ENCODE results near the gene ARSB. TPM values are rescaled to one million over a fixed set of nuclear protein-coding genes. Genes with fewer than 3 reads are reported as not detected.
A peak's percentile ranks its signal among the peaks of the same experiment; 100 is the strongest.
"Not testable (repeated sequence)": the region's sequence is repeated elsewhere in the genome, so short reads cannot be mapped to it uniquely, and the experiment has no call there.

Gene ARSB
- total RNA-seq, 1 donor from 2014 or later, result 32.4 TPM

DNA sequence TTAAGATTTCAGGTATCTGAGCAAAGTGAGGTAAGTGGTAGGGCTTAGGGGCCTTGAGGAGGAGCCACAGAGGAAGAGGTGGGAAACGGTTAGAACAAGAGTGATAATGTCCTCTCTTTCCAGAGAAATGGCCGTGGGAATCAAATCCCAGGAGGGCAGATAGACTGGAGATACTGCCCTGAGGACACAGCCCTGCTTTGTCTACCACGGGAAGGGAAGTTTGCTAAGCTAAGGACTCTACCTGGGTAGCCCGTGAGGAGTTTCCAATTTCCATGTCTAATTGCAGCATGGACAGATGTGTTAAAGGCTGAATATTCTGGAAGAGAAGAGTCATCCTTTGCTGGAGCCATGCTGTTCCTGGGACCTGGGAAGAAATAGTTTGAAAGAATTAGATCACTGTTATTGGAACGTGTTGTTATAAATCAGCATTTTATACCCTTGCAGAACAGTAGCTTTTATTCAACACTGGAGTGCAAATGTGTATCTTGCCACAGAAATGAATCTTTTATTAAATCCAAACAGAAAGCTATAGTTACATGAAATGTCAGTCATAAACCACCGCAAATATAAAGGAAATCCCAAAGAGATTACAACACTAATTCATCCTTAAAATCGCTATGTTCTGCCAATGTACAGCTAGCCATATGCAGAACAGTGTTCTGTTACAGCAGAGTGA lies 203.4 kb downstream of the ARSB start:
- DNase-seq (ENCODE audit: low read depth), result no peak

DNA sequence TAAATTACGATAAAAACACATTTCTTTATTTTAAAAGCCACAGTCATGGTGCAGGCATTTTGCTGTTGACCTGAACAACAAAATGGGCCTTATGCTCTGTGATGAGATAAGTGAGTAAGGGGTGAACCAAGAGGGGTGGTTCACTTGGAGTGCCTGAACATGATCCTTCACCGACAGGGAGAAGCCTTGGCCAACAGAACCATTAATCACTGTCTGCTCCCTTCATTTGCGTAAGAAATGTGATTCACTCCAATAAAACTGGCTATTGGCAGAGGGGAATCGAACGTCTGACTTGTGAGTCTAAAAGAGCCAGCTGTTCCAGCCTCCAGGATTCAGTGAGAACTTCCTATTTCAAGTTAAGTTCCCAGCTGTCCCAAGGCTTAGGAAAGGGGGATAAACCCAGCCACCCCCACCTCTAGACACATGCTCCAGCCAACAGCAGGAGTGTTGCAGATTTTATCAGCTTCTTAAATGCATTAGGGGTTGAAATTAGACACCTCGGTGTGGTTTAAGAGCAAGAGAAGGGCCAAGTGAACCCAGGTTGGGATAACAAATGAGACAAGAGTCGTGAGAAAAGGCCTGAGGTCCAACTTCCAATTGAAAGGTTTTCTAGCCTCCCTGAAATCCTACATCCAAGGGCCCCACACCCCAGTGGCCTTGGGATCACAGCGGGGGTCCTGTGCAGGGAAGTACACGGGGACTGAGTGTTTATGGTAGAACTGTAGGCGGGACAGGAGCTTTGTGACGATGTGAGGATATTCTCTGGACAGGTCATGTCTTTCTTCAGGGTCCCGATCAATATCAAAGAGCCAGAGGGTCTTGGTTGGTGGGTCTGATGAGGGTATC lies 205.1 kb downstream of the ARSB start:
- peak; percentile 78 for DNase-seq (ENCODE audit: low read depth)

DNA sequence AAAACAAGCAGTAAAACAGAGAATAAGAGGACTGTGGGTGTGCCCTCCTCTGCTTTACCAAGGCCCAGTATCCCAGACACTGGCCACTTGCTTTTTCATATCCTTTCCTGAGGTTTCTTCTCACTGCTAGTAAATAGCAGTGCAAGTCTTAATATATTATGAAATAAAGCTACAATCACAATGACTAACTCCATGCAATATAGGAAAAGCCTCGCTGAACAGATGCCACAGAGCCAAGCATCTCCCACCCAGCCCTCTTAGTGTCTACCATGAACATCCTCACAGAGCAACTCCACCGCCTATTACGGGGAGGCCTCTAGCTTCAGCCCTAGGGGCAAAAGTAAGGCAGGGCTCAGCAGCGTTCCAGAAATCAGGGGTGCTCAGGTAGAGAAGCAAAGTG lies 205.8 kb downstream of the ARSB start:
- no peak for DNase-seq (ENCODE audit: low read depth)

DNA sequence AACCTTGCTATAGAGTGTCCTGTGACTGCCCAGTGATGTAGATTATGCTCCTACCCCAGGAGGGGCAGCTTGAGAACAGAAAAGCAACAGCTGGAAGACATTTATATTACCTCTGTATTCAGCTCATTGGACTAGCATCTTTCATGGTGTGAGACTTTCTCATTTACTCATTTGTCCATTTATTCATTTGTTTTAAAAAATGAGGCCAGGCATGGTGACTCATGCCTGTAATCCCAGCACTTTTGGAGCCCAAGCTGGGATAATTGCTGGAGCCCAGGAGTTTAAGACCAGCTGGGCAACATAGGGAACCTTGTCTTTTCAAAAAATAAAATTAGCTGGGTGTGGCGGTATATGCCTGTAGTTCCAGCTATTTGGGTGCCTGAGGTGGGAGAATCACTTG lies 206.6 kb downstream of the ARSB start:
- DNase-seq (ENCODE audit: low read depth), result peak; percentile 69

DNA sequence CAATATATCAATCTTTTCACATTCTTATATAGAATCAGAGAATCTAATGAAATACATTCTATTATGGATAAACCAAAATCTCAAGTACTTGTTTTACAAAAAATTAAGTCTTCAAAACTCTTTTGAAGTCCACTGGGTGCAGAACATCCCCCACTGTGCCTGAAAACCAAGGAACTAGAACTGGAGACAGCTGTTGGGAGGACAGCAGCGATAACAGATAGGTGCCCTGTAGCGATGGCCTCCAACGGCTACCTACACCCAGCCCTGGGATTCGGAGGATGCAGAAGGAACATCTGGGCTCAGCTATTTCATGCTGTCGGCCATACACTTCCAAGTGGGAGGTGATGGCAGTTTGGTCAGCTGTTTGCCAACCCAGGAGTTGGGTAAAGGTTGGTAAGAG lies 207.2 kb downstream of the ARSB start:
- no peak for DNase-seq (ENCODE audit: low read depth)

DNA sequence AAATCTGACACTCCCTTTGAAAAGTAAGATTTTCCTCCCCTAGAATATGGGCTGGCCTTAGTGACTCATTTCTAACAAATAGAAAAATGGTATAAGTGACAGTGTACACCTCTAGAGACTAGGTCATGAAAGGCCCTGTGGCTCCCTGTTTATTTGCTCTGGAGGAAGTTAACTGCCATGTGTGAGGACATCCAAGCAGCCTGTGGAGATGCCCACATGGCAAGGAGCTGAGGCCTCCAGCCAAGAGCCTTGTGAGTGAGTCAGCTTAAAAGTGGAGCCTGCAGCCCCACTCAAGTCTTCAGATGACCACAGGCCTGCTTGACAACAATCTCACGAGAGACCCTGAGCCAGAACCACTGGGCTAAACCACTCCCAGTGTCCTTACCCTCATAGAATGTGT lies 208.5 kb downstream of the ARSB start:
- no peak for DNase-seq (ENCODE audit: low read depth)

DNA sequence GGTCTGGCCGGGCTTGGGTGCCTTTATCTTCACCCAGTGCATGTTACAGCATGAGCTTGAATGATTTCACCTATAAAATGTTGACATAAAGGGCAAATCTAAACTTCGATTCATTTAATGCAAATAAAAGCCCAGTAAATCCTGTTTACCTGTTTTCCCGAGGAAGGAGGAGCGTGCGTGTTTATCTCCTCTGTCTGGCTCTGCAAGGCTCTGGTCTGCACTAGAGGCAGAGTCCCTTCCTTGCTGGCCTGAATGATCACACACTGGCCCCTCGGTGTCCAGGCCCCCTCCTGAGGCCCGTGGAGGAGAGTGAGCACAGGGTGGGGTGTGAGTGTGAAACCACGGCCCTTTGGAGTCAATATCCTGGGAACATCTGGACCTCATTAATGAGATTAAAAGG lies 211.5 kb downstream of the ARSB start:
- no peak for DNase-seq (ENCODE audit: low read depth)

DNA sequence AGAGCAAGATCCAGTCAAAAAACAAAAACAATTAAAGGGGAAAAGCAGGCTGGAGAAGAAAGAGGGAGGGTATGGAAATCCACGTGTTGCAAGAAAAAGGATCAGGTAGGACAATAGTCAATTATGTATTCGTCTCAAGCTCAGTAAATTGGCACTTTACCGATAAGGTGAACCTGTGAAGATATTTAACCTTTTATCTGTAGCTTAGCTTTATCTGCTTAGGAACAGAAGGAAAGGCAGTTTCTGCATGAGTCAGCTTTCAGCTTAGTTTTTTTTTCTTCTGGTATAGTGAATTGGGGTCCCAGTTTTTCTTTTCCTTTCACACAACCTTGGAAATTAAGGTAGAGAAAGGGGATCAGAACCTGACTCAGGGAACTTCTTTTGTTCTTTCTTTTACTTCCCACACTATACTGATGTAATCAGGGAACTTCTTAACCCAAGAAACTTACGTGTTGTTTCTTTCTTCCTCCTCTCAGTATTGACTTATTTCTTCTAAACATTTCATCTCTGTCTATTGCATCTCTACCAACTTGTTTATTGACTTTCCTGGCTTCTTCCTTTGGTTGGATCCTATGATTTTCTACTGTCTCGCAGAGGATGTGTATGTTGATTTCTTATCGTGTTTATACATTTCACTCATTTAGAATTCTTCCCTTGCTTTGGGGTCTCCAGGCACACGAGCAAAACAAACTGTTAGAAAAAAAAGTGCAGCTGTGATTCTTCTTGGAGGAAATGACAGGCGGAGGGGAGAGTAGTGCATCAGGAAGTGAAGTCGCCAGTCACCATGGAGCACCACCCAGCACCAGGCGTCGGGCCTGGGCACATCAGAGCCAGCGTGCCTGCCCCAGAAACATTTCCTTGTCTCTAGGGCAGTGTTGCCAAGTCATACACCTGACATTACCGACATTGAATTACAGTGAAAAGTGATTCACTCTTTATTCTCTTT lies 213.6 kb downstream of the ARSB start:
- no peak for DNase-seq (ENCODE audit: low read depth)

DNA sequence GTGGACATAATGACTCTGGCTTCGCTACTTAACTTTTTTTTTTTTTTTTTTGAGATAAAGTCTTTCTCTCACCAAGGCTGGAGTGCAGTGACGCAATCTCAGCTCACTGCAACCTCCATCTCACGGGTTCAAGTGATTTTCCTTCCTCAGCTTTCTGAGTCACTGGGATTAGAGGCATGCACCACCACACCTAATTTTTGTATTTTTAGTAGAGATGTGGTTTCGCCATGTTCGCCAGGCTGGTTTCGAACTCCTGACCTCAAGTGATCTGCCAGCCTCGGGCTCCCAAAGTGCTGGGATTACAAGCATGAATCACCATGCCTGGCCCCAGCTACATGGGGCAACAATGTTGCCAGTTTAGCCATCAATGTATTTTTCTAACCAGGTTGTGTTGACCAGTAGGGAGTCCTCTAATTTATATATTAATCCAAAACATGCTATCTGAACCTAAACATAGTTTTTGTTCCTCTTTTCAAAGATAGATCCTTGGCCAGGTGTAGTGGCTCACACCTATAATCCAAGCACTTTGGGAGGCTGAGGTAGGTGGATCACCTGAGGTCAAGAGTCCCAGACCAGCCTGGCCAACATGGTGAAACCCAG lies 216.2 kb downstream of the ARSB start:
- DNase-seq (ENCODE audit: low read depth), result no peak

DNA sequence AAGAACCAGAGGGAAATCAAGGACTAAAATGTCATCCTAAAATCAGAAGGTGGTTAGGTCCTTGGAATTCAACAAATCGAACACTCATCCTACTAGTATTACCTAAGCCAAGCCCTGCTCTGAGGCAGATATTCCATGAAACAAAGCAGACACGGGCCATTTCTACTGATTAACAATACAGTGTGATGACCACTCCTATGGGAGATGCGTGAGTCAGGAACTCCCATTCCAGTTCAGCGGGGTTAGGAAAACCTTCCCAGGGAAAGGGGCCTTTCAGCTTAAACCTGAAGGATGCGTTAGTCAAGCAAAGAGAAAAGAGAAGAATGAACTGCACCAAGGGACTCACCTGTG lies 218.7 kb downstream of the ARSB start:
- no peak for DNase-seq (ENCODE audit: low read depth)

DNA sequence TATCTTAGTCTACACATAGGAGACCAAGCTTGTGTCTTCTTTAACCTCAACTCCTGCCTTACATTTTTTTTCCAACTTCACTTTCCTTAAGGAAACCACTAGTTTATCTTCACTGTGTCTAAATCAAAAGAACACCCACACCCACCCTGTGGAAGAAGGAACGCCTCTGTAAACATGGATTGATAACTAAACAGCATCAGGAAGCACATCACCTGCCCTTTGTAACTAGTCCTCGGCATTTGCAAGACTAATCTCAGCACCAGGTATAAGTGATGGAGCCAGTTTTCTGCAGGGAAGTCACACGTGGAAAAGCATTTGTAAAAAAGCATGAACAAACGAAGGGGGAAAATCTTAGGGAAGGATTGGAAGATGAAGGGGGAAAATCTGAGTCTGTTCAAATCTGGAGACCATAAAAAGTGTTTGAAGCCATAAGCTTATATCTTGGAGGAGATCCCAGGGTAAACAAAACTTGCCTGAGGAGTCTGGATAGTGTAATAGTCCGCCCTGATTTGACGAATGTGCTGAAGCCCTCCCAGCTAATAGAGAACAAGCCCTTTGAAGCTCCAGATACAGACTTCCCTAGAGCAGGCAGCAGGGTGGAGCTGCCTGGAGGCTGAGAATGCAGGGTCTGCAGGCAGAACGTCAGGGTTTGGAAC lies 219.2 kb downstream of the ARSB start:
- DNase-seq (ENCODE audit: low read depth), result no peak

DNA sequence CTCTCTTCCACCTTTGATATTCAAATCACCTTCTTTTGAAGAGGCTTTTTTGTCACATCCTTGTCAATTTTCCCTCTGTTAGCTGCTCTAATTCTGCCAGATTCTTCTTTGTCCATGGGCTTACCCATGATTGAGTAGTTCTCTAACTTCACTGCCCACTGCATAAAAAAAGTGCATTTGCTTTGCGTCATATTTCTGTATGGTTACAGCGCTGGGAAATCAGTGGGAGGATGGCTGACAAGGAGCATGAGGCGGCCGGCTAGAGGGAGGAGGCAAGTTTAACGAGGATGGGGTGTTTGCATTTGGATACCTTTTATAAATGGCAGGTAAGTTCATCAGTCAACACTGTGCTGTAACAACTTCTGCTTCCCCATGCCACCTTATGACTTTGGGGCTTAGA lies 220.0 kb downstream of the ARSB start:
- no peak for DNase-seq (ENCODE audit: low read depth)

DNA sequence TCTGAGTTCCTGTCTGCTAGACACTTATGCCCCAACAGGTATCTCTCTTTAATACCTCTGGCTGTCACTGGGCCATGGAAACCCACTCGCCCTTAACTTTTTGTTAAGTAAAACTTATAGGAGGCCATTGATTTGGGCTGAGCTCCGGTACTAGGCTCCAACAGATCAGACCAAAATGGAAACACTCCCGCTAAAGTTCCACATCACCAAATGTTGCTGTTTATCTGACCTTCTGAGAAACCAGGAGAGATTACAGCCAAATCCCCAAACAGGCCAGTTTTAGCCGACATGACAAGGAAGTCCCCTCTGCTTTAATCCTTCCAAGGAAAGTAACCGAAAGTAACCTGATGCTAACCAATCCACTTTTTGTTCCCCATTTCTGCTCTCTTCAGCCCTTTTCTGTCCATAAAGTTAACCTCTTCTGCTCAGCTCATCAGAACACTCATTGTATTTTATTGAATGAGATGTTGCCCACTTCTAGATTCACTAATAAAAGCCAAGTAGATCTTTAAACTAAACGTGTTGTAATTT lies 221.4 kb downstream of the ARSB start:
- no peak for DNase-seq (ENCODE audit: low read depth)

DNA sequence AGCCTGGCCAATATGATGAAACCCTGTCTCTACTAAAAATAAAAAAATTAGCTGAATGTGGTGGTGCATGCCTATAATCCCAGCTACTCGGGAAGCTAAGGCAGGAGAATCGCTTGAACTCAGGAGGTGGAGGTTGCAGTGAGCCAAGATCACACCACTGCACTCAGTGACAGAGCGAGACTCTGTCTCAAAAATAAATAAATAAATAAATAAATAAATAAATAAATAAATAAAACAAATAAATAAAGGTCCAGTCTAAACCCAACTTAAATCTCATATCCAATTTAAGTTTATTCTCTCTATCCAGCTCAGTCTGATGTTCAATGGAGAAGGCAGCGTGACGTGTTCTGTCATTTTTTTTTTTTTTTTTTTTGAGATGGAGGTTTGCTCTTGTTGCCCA lies 222.4 kb downstream of the ARSB start:
- DNase-seq (ENCODE audit: low read depth), result not testable (repeated sequence)

DNA sequence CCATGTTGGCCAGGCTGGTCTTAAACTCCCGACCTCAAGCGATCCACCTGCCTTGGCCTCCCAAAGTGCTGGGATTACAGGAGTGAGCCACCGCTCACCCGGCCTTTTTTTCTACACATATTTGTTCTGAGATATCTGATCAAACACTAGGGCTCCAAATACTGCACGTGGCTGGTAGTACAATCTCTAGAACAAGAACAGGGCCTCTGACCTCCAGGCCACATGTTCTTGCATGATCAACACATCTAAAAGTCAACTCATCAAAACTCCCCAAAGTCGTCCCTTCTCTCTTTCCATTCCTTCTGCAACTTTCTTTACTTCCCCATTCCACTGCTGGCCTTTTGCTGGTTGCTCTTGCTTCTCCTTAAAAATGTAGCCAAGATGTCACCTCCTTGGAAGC lies 223.3 kb downstream of the ARSB start:
- DNase-seq (ENCODE audit: low read depth), result no peak

DNA sequence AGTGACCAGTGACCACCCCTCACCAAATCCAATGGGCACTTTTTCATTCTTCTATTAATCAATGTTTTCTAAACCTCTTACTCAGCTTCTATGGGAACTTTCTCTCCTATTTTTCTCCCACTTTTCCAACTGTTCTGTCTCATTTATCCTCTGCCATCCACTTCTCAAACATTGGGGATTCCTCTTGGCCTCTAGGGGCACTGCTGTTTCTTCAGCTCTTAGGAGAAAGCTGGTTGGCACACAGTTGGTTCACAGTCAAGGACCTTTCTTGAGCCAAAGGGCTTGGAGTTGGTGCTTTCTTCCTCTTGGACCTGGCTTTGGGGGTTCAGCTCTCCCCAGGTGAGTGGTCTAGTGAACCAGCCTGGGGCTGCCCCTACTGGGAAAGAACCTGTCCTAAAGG lies 224.3 kb downstream of the ARSB start:
- DNase-seq (ENCODE audit: low read depth), result no peak

DNA sequence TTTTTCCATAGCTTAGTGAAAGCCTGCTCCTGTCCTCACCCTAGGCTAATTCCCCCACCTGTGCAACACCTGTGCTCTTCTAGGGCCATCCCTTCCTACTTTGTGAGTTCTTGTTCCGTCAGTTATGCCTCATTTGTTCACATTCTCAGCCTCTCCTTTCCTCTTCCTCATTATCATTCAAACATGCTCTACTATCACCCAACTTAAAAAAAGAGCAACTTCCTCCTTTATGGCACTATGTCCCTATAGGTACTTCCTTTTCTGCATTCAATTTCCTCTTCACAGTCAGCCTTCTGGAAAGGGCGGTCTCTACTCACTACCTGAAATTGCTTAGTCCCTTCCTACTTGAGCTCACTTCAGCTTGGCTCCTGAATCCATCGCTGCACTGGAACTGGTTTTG lies 224.7 kb downstream of the ARSB start:
- DNase-seq (ENCODE audit: low read depth), result no peak

DNA sequence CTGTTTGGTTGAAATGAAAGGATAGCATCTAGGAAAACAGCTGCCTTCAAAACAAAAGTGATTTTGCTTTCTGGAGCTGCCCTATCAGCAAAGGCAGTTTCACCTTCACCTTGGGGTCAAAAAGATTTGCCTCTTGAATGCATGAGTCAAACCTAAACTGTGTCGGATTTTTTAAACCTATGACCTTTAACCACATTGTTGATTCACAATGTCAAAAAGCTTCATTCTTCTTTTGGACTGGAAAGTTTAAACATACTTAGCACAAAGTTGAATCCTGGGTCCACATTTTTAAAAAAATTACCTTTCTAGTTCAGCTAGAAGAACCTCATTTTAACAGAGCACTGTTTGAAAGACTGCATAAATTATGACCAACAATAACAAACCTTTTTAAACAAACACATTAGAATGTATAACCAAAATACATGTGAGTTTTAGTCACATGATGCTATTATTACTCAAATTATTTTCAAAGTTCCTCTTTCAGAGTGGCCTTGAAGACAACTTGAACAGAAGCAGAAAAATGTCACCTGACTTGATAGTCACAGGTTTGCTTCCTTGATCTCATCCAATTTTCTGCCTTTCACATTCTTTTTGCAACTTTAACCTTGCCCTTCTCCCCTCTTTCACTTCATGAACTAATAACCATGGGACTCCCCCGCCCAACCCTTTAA lies 226.8 kb downstream of the ARSB start:
- DNase-seq (ENCODE audit: low read depth), result no peak

DNA sequence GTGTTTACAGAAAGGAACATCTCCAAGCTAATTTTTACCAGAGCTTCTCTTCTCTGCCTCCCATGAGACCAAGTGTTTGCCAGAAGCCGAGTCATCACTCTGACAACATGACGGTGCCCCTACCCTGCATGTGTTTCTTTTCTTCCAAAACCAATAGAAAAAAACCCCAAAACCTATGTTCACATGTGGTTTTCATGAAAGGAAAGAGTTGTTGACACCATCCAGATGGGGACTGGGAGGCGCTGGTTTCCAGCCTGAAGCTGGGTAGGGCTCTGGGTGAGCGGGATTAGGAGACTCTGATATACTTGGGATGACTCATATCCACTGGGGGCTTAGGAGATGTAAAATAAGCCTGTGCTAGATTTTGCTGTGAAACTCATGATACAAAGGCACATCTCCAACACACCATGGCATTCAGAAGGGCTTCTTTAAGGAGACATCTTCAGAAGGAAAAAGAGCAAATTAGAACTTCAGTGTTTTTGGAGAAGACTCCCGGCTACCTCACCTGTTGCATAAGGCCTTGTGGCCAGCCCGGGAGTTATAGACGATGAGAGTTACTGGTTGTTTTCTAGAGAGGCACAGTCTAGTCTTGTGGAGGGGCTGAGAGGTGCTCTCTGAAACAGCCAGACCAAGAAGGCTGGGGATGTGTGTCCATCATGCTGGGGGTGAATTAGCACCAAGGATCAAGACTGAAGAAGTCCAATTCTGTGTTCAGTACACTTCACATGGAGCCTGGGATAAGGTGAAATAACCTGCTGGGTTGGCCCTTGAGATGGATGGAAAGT lies 227.6 kb downstream of the ARSB start:
- peak; percentile 72 for DNase-seq (ENCODE audit: low read depth)
